Posterior vena cava (tissue), 2 donors: Measurements from ENCODE around the gene WDR27. TPM values are rescaled to one million over a fixed set of nuclear protein-coding genes. Genes with fewer than 3 reads are reported as not detected.
"Not testable (repeated sequence)": the region's sequence is repeated elsewhere in the genome, so short reads cannot be mapped to it uniquely, and the experiment has no call there.

Experiments
- DNase-seq: peaks from one replicate; pipeline ENCODE4 v3.0.0-alpha.2; 2020; ENCODE audit warnings: low spot score
- intact Hi-C, 2 donors: fragments of 100-400 bp; cut with DNase I; formaldehyde crosslinking; loops; one replicate each; pipeline versions ENCODE4 v1.14.1 to v1.14.2; 2022 to 2023
- total RNA-seq, 2 donors: library from RNA; stranded (reverse); fragmentation: NEBNext Ultra II Directional; extraction: Animal tissue kit (Norgen Biotek cat#: 25700); gene quantifications; one replicate each; pipeline ENCODE4 v1.2.1, GENCODE V29; 2021
- donor health status: DM: yes; HTN: yes; CAD: no.
- donor health status: DM: yes; HTN: yes; CAD: no.

The WDR27 gene
- total RNA-seq, 2 donors from 2014 or later, result 17.1 to 20.9 TPM

- intact Hi-C loops, result no loop called here
- no peak for DNase-seq
Measured at GRCh38 chr6:169623975-169624374, 77.9 kb downstream of the WDR27 start.

GRCh38 chr6:169623343-169623742, 78.5 kb downstream of the WDR27 start:
- no peak for DNase-seq

GRCh38 chr6:169622618-169623017, 79.2 kb downstream of the WDR27 start:
- no peak for DNase-seq
- intact Hi-C loops, result no loop called here

More at GRCh38 chr6:169623343-169623742, 78.5 kb downstream of the WDR27 start:
- intact Hi-C loops, result no loop called here

GRCh38 chr6:169621311-169621710, 80.5 kb downstream of the WDR27 start:
- DNase-seq, result no peak
- intact Hi-C loops, result no loop called here

GRCh38 chr6:169620171-169621130, 81.4 kb downstream of the WDR27 start:
- intact Hi-C loops, result no loop called here
- DNase-seq, result no peak

- intact Hi-C loops, result no loop called here
Measured at GRCh38 chr6:169619650-169620049, 82.2 kb downstream of the WDR27 start.

GRCh38 chr6:169618526-169619490, 83.0 kb downstream of the WDR27 start:
- no peak for DNase-seq
- intact Hi-C loops, result no loop called here

More at GRCh38 chr6:169619650-169620049, 82.2 kb downstream of the WDR27 start:
- no peak for DNase-seq

GRCh38 chr6:169617562-169617961, 84.3 kb downstream of the WDR27 start:
- intact Hi-C loops, result no loop called here
- DNase-seq, result no peak

- DNase-seq, intact Hi-C loops: not testable (repeated sequence)
Measured at GRCh38 chr6:169608609-169609008, 93.2 kb downstream of the WDR27 start.

- no peak for DNase-seq
- intact Hi-C loops, result no loop called here
Measured at GRCh38 chr6:169604076-169604475, 97.8 kb downstream of the WDR27 start.

- DNase-seq, intact Hi-C loops: not testable (repeated sequence)
Measured at GRCh38 chr6:169601129-169601528, 100.7 kb downstream of the WDR27 start.

- no peak for DNase-seq
- intact Hi-C loops, result no loop called here
Measured at GRCh38 chr6:169592558-169592957, 109.3 kb downstream of the WDR27 start.

- DNase-seq, result no peak
- intact Hi-C loops, result no loop called here
Measured at GRCh38 chr6:169591616-169592015, 110.2 kb downstream of the WDR27 start.

- DNase-seq, result no peak
- intact Hi-C loops, result no loop called here
Measured at GRCh38 chr6:169590376-169590939, 111.4 kb downstream of the WDR27 start.

GRCh38 chr6:169589699-169590257, 112.1 kb downstream of the WDR27 start:
- intact Hi-C loops, result loop anchor here in 1 of 2 donors (5.0 kb wide), 1 partner anchor 1462 kb away; no protein-coding TSS in a partner anchor
- no peak for DNase-seq

- intact Hi-C loops, result loop anchor here in 1 of 2 donors (5.0 kb wide), 1 partner anchor 1462 kb away; no protein-coding TSS in a partner anchor
- no peak for DNase-seq
Measured at GRCh38 chr6:169589293-169589692, 112.5 kb downstream of the WDR27 start.

GRCh38 chr6:169587975-169588374, 113.9 kb downstream of the WDR27 start:
- intact Hi-C loops, result loop anchor here in 1 of 2 donors (5.0 kb wide), 1 partner anchor 1461 kb away; no protein-coding TSS in a partner anchor
- no peak for DNase-seq

- DNase-seq, result no peak
- intact Hi-C loops, result no loop called here
Measured at GRCh38 chr6:169583886-169584541, 117.8 kb downstream of the WDR27 start.
